HFF-Myc (cell line): ENCODE measurements around the gene CCDC70.

Experiments used
- DNase-seq: peaks from one replicate; pipeline ENCODE4 v3.0.0-alpha.2; 2011; ENCODE audit warnings: low read depth; ENCODE audit errors: extremely low read depth
- H3K4me3 ChIP-seq: replicated peaks from 2 replicates; pipeline ENCODE4 v1.5.1; 2011; ENCODE audit warnings: low read depth, mild to moderate bottlenecking, control low read depth, low read length
- CTCF ChIP-seq: IDR thresholded peaks from 2 replicates; pipeline ENCODE4 v1.5.1; 2012; ENCODE audit warnings: mild to moderate bottlenecking, low read depth, low read length, control low read depth; ENCODE audit errors: missing control alignments

The CCDC70 gene

GRCh38 chr13:51882570-51883225 is 20.9 kb downstream of the CCDC70 start:
- DNase-seq = no peak
- no peak overlapping the region for H3K4me3 ChIP-seq
- no peak for TF ChIP-seq CTCF

GRCh38 chr13:51883226-51883600 is 21.4 kb downstream of the CCDC70 start:
- H3K4me3 ChIP-seq = no peak overlapping the region
- TF ChIP-seq CTCF = no peak
- no peak for DNase-seq

- DNase-seq = no peak
- H3K4me3 ChIP-seq = no peak overlapping the region
- TF ChIP-seq CTCF = no peak
These were observed 23.9 kb downstream of the CCDC70 start for GRCh38 chr13:51885651-51886050.

- H3K4me3 ChIP-seq = no peak overlapping the region
- DNase-seq = no peak
- no peak for TF ChIP-seq CTCF
These were observed 25.7 kb downstream of the CCDC70 start for GRCh38 chr13:51887468-51887867.

GRCh38 chr13:51892657-51893056 is 30.9 kb downstream of the CCDC70 start:
- DNase-seq = no peak
- TF ChIP-seq CTCF = no peak
- no peak overlapping the region for H3K4me3 ChIP-seq

GRCh38 chr13:51894239-51894638 is 32.5 kb downstream of the CCDC70 start:
- TF ChIP-seq CTCF = no peak
- no peak for DNase-seq
- H3K4me3 ChIP-seq = no peak overlapping the region
